Activated T-cell treated with anti-CD3 and anti-CD28 coated beads for 24 hours (primary cell): Measurements from ENCODE around the gene BCL2L2.

ENCODE experiments used
- DNase-seq: peaks from one replicate; pipeline ENCODE4 v3.0.0-alpha.2; 2020; ENCODE audit warnings: low read depth

Gene BCL2L2

DNA sequence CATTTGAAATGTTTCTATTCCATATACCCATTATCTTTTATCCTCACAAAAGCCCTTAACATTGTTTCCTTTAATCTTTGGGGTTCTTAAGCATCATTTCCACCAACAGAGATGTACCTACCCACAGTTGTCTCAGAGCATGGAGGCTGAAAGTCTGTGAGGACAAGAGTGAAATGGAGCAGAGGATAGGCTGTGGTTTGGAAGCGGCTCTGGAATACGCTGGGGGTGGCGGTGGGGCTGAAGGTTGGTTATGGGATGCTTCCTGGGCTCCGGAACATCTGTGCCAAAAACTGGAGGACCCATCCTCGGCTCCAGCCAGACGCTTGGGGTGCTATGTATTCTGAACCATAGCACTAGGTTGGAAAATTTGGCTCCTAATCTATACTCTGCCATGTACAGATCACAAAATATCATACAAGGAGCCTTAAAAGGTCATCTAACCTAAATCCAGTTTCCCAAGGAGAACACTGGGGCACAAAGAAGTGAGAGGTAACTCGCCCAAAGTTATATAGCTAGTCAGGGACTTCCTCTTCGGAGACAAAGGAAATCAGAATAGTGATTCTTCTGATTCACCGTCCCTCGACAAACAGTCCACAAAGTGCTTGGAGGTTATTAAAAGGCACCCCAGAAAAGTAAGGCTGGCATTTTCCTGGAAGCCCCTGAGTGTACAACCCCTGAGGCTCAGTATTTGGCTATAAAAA, 6.5 kb upstream of the BCL2L2 start:
- DNase-seq = no peak

DNA sequence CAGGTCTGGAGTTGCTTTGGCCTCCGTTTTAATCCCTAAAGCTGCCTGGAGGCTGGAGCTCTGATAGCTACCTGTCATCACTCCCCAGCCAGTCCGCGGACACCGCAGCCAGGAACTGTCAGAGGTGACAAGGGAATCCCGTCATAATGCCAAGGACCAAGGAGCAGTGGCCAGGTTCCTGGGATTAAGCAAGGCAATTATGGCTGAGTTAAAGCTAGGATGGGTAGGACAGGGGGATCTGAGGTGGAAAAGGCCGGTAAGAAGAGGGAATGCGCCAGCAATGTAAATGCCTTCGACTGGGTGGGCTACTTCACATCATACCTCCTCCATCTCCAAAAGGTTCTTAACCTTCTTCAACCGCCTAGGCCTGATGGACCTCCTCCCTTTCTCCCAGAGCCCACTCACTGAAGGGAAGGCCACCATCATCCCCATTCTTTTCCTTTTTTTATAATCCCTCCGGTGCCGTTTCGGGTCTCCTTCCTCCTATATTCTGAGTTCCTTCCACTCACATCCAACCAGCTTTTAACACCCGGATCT, 5.9 kb upstream of the BCL2L2 start:
- DNase-seq = no peak

DNA sequence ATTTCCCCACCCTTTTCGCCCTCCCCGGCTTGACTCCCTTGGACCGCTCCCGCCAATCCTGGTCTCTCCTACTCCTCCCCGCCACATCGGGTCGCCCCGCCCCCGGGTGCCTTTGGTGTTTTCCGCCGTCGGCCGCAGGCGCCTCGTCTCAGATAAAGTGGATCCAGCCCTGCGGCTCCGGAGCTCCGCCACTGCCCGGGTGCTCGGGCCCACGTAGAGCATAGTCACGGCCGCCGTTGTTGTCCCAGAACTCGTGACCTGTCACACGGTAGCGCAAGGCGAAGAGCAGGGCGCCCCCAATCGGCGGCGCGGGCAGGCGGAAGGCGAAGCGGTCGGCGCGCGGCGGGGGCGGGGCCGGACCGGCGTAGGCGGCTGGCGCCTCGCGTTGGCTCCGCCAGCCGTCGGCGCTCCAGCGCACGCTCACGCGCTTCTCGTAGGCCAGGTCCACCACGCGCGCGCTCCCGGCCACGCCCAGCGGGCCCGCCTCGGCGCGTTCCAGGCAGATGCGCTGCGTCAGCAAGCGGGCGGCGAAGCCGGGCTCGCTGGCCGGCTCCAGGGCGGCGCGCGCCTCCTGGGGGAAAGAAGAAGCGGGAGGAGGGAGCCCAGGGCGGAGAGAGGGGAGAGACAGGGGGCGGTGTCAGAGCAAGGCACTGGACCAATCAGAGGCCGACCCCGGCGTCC, 5.2 kb upstream of the BCL2L2 start:
- peak; percentile 97 for DNase-seq

DNA sequence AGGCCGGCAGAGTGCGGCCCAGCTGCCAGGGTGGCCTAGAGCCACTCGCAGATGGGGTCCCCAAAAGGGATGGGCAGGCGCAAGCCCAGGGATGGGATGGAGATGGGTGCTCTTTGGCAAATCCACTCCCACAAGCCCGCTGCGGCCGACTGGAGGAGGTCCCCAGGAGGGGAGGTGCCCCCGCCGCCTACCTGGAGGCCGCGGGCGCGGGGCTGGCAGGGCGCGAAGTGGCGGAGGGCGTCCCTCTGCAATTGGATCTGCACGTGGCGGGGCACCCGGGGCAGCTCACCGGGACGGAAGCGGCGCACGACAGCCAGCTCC, 4.7 kb upstream of the BCL2L2 start:
- no peak for DNase-seq

DNA sequence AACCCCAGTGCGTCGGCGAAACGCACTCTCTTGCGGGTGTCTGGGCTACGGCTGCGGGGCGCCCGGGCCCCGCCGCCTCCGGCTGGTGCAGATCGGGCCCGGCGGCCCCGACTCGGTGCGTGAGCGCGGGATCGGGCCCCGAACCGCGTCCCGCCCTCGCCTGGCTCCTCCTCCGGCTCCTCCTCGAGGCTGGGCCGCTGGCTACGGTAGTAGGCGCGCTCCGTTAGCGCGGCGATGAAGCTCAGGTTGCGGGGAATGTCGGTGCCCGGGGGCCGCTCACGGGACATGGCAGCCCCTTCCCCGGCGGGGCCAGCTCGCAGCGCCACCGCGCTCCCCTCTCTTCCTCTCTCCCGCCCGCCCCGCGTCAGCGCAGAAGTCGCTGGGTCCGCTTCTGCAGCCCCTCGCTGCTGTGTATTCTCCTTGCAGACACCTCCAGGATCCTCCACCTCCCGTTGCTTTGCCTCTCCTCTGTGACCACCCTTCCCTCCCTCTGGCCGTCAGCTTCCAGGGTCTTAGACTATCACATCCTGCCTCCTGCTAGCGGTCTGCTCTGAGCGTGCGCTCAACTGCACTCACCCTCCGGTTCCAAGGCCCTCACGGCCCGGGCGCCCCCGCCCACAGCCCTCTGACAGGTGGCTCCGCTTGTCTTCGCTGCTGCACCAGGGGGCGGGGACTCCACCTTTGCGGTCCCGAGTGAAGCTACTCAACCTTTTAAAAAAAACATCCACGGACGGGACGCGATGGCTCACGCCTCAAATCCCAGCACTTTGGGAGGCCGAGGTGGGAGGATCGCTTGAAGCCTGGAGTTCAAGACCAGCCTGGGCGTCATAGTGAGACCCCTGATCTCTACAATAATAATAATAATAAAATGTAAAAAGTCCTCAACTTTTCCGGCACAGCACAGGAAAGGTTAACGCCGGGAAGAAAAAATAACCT, 4.1 kb upstream of the BCL2L2 start, which contains the start of gene PPP1R3E:
Gene PPP1R3E (minus strand): TSS at position 570 of the 936 bp plus-strand sequence. CDS start 283 bp downstream, at position 287.
- peak; percentile 79 for DNase-seq

DNA sequence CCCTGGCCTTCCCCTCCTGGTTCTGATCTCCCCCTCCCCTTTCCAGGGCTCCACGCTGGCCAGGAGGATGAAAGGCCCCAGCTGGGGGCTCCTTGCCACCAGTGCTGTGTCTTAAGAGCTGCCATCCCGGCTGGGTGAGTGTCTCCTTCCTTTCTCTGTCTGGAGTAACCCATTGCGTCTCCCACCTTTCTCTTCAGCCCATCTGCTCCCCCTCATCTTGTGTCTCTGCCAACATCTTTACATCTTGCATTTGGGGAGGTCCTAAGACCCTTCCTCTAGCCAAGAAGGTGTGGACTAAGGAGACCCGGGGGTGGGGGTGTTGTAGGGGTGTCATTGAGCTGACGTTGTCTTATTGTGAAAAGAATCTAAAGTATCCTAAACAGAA, 505 bp downstream of the BCL2L2 start:
- no peak for DNase-seq

DNA sequence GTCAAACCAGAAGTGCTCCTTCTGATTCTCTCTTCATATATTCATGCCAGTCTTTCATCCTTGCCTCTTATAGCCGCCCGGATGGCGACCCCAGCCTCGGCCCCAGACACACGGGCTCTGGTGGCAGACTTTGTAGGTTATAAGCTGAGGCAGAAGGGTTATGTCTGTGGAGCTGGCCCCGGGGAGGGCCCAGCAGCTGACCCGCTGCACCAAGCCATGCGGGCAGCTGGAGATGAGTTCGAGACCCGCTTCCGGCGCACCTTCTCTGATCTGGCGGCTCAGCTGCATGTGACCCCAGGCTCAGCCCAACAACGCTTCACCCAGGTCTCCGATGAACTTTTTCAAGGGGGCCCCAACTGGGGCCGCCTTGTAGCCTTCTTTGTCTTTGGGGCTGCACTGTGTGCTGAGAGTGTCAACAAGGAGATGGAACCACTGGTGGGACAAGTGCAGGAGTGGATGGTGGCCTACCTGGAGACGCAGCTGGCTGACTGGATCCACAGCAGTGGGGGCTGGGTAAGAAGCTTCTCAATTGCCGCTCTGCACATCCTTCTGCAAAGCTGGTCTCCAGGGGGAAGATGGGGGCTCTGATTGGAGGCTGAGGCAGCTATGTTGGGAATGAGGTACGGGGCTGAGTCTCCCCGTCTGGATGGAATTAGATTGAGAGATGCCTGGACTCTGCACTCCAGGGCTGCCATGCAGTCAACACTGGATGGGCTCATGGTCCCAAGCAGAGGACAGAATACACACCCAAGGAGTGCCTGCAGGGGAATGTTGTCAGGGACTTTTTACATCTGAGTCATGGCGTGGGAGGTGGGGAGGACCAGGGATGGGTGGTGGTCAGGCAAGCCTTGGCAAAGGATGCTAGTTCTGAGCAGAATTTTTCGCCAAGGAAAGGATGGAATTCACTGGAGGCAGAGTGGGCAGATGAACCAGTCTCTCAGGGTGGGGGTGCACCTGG, 1.3 kb downstream of the BCL2L2 start:
- DNase-seq = no peak

DNA sequence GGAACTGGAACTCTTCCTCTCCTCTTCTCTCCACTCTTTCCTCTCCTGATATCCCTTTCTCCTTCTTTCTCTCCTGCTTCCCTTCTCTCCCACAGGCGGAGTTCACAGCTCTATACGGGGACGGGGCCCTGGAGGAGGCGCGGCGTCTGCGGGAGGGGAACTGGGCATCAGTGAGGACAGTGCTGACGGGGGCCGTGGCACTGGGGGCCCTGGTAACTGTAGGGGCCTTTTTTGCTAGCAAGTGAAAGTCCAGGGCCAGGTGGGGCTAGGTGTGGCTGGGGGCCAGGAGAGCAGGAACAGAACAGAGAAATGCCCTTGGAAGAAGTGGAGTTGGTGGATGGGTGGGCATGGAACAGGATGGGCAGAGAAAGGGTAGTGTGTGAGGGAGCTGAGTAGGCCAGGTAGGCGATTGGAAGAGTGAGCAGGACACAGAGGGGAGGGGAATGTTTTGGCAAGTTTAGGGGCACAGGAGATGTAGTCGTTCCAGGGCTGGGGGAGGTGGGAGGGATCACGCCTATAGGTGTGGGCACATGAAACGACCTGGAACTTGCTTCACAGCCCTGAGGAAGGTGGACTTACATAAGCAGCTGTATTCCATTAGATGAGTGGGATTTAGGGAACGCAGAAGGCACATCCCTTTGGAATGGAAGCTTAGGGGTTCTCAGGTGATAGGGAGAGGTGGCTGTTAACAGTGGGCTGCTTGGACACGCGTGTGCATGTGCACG, 2.2 kb downstream of the BCL2L2 start:
- DNase-seq = no peak

DNA sequence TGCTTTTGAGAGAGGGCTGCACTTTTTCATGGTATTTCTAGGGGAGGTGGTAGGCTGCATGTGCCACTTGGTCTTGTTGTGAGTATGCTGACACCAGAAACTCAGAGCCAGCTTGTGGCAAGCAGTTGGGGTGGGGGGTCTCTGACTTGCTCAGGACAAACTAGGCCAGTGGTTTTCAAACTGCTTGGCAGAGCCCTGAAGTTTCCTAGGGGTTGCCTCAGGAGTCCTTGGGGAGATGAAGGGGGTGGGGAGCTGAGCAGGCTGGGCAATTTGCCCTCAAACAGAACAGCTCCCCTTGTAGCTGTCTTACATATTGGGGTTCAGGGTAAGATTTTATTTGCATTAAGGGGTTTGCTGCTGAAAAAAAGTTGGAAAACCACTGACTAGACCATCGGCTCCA, 3.9 kb downstream of the BCL2L2 start:
- no peak for DNase-seq

DNA sequence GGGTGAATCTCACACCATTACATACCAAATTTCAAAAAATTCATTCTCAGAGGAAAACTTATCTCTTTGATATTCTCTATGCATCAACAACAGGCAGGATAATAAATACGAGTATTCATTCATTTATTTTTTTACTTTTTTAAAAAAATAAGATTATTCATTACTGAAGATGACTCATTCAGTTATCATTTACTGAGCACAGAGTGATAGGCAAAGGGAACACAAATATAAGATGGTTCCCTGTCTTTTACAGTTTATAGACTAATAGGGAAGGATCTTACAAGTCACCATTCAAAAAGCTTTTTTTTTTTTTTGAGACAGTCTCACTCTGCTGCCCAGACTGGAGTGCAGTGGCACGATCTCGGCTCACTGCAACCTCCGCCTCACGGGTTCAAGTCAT, 9.7 kb downstream of the BCL2L2 start:
- no peak for DNase-seq

DNA sequence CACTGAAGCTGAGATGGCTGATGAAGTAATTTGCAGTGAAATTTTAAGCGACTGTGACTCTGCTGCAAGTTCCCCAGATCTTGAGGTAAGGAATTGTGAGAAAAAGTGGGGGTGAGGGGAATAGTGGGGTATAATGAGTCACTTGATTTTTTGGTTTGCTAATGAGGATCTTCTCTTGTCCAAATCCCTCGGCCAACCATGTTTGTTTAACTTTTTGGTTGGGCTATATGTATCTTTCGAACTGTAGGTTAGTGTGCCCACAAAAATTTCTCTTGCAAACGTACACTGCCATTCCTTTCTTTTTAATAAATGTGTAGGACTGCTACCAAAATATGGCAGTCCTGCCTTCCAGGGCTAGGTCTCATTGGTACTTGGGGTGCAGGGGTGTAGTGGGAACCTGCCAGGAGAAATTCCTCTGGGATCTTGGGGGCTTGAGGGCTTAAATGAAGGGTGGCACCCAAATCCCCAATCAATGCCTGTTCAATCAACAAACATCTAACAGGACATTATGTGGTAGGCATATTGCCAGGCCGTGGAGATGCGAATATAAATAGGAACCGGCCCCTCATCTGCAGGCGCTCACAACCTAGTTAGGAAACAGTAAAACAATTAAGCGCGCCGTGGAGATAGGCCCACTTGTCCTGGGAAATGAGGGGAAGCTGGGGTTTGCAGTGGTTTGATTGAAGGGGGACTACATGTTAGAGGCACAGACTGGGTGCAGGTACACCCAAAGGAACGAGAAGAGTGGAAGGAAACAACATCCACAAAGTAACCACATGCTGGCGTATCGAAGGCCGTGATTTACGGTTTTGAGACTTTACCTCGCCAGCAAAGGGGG, 13.3 kb downstream of the BCL2L2 start:
- DNase-seq = no peak

DNA sequence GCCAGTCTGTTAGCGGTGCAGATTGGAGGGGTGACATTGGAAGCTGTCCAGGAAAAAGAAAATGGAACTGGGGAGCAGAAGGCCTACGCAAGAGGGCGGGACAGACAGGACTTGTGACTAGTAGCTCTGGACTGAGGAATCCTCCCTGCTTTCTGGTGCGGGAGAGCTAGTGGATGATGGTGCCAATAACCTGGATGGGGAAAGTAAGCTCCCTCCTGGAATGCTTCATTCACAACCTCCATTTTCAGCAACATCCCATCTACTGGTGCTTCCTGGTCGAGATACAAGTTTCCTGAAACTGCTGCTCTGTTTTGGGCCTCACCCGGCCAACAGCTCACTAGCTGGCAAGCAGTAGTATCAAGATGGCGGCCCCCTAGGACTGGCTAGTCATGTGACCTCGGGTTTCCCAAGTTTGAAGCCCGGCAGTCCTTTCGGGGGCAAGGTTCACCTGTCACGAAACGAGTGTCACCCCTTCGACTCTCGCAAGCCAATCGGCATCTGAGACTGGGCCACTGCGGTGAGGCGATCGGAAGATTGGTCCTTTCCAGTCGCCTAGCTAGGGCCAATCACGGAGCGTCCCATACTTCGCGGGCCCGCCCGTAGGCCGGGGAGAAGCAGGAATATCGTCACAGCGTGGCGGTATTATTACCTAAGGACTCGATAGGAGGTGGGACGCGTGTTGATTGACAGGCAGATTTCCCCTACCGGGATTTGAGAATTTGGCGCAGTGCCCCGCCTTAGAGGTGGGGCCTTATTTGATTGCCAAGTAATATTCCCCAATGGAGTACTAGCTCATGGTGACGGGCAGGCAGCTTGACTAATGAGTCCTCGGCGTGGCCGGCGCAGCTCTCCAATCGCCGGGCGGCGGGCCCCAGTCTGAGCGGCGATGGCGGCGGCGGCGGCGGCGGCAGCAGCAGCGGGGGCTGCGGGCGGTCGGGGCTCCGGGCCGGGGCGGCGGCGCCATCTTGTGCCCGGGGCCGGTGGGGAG, 14.2 kb downstream of the BCL2L2 start, which contains the start of gene PABPN1:
Gene PABPN1 (plus strand): TSS at position 874 of the 988 bp plus-strand sequence. CDS start 13 bp downstream, at position 887.
- DNase-seq = peak; percentile 96

DNA sequence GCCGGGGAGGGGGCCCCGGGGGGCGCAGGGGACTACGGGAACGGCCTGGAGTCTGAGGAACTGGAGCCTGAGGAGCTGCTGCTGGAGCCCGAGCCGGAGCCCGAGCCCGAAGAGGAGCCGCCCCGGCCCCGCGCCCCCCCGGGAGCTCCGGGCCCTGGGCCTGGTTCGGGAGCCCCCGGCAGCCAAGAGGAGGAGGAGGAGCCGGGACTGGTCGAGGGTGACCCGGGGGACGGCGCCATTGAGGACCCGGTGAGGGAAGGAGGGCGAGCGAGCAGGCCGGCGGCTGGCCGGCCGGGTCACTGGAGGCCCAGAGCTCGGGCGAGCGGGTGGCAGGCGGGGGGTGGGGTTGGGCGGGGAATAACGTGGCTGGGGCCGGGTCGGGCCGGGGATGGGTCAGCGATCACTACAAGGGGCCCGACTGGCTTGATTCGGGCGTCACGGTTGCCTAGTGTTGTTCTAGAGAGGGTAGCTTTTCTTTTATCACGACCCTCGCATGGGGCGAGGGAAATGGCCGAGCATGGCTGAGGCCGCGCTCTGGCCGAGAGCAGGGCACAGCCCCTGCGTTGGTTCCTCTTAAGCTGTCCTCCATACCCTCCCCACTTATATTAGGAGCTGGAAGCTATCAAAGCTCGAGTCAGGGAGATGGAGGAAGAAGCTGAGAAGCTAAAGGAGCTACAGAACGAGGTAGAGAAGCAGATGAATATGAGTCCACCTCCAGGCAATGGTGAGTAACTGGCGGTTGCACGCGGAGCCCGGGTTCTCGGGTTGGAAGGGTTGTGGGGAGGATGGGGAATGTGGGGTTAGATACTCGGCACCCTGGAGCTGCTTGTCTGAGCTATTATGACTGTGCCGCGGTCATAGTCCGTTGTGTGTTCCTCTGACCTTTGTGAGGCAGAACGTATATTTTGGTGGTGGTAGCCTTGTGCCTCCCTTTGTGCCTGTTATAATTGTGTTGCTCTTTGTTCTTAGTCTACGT, 15.2 kb downstream of the BCL2L2 start:
- DNase-seq = peak; percentile 45

DNA sequence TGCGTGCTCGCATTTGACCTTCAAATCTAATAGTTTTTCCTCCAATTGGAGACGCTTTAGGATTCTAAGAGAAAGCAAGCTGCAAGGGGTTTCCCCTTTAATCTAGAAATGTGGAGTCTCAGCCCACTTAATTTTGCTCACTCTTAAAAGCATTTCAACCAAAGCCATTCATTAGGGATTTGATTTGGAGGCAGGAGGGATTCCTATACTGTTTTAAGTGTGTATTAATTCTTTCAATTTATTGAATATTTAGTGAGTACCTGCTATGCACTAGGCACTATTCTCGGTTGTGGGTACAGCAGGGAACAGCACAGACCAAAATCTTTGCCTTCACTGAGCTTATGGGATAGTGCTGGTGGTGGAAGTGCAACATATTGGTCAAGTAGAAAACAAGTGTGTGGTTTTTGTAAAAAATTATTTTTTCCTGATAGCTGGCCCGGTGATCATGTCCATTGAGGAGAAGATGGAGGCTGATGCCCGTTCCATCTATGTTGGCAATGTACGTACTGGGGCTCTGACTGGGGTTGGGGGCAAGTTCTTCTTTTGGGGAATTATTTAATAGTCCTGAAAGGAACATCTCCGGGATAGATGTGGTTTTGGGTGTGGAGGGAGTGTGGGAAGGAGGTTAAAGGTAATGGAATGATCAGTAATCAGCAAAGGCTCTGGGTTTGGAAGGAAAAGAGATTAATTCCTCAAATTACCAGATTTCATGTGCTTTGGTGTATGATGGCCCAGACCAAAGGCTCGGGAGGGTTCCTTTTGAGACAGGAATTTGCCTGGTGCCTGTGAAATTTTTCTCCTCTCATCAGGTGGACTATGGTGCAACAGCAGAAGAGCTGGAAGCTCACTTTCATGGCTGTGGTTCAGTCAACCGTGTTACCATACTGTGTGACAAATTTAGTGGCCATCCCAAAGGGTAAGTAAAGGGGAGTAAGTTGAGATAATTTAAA, 16.2 kb downstream of the BCL2L2 start:
- no peak for DNase-seq

DNA sequence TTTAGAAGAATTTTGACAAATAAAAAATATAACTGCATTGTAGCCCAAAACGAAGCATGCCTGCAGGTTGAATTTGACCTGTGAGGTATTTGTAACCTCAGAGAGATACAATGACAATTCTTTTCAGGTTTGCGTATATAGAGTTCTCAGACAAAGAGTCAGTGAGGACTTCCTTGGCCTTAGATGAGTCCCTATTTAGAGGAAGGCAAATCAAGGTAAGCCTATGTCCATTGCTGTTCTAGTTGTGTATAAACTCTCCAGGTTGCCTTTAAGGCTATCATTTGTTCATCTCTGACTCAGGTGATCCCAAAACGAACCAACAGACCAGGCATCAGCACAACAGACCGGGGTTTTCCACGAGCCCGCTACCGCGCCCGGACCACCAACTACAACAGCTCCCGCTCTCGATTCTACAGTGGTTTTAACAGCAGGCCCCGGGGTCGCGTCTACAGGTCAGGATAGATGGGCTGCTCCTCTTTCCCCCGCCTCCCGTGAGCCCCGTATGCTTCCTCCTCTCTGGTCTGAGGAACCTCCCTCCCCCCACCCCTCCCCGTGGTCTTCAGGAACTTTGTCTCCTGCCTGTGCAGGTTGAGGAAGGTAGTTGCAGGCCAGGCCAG, 17.3 kb downstream of the BCL2L2 start:
- DNase-seq = no peak

DNA sequence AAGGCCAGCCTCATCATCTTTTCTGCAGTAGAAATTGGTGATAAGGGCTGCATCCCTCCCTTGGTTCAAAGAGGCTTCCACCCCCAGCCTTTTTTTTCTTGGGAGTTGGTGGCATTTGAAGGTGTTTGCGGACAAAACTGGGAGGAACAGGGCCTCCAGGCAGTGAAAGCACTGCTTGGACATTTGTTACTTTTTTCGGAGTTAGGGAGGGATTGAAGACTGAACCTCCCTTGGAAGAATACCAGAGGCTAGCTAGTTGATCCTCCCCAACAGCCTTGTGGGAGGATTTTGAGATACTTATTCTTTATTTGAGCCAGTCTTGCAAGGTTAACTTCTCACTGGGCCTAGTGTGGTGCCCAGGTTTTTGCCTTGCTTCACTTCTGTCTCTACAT, 17.8 kb downstream of the BCL2L2 start:
- no peak for DNase-seq
